GM18502 (cell line): Measurements from ENCODE around the gene SLC44A5.
"Not testable (repeated sequence)": the region's sequence is repeated elsewhere in the genome, so short reads cannot be mapped to it uniquely, and the experiment has no call there.

ENCODE experiments used
- ATAC-seq: cut with Tn5 transposase; IDR thresholded peaks from one replicate; pipeline ENCODE4 v1.9.1; 2021; ENCODE audit warnings: mild to moderate bottlenecking; ENCODE audit not compliant: unreplicated experiment, poor library complexity

Gene SLC44A5

GRCh38 chr1:75316230-75316629 is 294.7 kb downstream of the SLC44A5 start:
- no peak for ATAC-seq

DNA sequence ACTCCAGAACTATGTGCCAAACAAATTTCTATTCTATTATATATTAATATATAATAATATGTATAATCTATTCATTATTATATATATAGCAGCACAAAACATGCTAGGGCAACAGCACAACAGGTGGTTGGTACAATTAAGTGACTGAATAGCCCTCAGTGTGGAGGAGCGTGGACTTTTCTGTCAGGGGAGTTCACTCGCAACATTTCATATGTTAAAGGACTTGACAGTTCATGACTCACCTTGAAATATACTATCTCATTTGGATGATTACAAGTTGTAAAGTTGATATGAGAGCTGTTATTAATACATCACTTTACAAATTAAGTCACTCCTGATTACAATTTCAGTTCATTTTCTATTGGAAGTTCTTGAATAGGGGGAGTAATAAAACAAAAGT is 298.3 kb downstream of the SLC44A5 start:
- ATAC-seq: no peak

DNA sequence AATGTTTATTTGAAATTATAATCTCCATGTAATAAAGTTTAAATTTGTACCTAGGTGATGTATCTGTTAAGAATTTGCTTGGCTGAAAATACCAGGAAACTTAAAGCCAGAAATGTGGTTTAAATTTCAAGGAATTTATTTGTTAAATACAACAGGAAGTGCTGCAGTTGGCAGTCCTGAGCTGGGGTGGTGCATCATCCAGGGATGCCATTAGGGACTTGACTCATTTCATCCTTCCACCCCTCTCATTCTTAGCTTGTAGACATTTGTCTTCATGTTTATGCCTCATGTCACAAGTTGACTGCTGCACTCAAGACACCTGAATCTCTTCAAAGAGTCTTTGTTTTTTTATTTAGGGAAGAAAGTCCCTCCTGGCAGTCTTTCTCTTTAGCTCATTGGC is 300.8 kb downstream of the SLC44A5 start:
- ATAC-seq: no peak

DNA sequence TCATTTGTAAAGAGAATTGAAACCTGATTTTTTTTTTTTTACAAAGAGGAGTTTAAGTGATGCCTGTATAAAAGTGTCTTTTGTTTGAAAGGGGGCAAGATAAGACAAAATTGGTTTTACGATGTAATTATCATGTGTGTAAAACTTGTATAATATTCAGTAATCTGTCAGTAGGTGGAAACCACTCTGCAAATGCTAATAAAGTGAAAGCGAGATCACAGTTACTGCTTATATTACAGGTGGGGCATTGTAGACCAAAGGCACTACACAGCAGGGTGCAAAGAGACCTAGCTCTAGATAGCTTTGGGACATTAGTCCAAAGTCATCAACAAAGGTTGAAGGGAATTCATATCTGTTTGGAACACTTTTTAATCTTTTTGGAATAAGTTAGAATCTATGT is 302.5 kb downstream of the SLC44A5 start:
- ATAC-seq: no peak

GRCh38 chr1:75305061-75305460 is 305.9 kb downstream of the SLC44A5 start:
- ATAC-seq: no peak

DNA sequence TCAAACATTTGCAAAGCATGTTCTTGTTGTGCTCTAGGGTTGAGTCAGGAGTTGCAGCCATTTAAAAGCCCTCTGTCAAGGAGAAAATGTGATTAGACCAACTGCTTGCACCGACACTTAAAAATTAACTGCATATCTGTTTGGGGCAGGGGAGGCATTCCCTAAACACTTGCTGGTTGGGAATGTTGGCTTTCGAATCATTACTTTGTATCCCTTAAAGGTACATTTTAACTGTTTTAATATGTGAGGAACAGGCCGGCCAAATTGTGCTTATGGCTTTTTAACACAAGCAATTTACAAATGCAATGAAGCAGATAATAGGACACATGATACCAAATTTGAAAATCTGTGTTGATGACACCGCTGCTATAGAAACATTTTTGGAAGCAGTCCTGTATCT is 317.6 kb downstream of the SLC44A5 start:
- no peak for ATAC-seq

- no peak for ATAC-seq
These were observed 318.9 kb downstream of the SLC44A5 start for GRCh38 chr1:75292013-75292412.

DNA sequence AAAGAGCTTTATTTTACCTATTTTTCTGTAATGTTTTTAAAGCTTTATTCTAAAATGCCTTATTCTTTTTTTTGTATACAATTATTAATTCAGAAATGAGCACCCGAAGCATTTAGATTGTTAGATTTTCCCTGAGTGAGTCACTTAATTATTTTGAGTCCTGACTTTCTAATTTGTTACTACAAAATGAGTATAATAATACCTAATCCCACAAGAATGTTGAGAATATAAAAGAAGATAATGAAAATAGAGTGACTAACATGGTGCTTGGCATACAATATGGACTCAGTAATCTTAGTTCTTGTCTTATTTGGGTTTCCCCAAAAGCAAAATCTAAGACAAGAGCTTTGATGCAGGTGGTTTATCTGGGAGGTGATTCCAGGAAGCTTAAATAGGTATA is 334.5 kb downstream of the SLC44A5 start:
- no peak for ATAC-seq

- ATAC-seq: no peak
These were observed 335.3 kb downstream of the SLC44A5 start for GRCh38 chr1:75275631-75276030.

DNA sequence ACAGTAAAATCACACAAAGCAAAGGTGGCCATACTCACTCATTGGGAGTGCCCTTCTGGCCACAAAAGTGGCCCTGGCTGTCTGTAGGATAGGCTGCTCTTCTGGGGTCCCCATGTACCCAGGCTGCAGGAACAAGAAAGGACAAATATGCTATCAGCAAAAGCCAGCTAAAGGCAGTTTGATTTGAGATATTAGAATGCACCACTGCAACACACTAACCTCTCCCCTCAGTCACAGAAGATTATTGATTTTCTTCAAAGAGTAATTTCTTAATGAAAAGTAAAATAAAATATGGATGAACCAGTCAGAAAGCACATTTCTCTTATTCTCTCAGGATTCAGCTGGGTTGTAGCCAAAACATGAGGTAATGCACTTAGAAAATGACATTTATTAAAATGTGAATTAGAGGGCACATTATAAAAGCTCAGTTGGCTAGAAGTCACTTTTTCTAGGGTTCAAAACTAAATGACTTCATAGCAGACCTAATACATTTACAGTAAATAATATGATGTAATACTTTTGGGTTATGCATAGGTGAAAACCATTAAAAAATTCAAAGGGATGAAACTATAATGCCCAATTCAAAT is 335.9 kb downstream of the SLC44A5 start:
- no peak for ATAC-seq

GRCh38 chr1:75273110-75273509 is 337.8 kb downstream of the SLC44A5 start:
- ATAC-seq: no peak

GRCh38 chr1:75265792-75266191 is 345.1 kb downstream of the SLC44A5 start:
- ATAC-seq: peak; percentile 80

DNA sequence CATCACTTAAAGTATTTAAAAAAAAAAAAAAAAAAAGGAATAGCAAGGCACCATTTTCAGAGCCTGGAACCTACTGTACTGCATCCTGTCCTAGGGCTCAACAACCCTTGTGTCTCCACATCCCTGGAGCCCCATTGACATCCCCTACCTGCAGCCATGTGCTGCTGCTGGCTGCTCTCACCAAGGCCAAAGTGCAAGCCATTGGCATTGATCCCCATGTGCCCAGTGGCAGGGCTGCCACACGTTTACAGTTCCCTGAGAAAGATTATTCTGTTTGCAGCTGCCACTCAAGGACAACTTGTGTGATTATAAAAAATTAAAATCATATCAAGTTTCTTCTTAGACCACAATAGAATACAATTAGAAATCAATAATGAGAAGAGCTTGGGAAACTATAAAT is 346.8 kb downstream of the SLC44A5 start:
- ATAC-seq: no peak

GRCh38 chr1:75263616-75264015 is 347.3 kb downstream of the SLC44A5 start:
- ATAC-seq: not testable (repeated sequence)

GRCh38 chr1:75261946-75262345 is 349.0 kb downstream of the SLC44A5 start:
- ATAC-seq: not testable (repeated sequence)

DNA sequence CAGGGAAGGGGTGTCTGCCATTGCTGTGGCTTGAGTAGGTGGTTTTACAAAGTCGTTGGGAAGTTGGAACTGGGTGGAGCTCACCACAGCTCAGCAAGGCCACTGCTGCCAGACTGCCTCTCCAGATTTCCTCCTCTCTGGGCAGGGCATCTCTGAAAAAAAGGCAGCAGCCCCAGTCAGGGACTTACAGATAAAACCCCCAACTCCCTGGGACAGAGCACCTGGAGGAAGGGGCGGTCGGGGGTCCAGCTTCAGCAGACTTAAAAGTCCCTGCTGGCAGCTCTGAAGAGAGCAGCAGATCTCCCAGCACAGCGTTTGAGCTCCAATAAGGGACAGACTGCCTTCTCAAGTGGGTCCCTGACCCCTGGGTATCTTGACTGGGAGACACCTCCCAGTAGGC is 352.6 kb downstream of the SLC44A5 start:
- ATAC-seq: no peak

- no peak for ATAC-seq
These were observed 353.5 kb downstream of the SLC44A5 start for GRCh38 chr1:75257424-75257823.

DNA sequence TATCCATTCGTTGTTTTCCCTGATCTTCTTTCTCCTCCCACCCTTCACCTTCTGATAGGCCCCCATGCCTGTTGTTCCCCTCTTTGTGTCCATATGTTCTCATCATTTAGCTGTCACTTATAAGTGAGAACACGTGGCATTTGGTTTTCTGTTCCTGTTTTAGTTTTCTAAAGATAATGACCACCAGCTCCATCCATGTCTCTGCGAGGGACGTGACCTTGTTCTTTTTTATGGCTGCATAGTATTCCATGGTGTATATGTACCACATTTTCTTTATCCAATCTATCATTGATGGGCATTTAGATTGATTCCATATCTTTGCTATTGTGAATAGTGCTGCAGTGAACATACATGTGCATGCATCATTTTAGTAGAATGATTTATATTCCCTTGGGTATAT is 360.8 kb downstream of the SLC44A5 start:
- ATAC-seq: not testable (repeated sequence)

DNA sequence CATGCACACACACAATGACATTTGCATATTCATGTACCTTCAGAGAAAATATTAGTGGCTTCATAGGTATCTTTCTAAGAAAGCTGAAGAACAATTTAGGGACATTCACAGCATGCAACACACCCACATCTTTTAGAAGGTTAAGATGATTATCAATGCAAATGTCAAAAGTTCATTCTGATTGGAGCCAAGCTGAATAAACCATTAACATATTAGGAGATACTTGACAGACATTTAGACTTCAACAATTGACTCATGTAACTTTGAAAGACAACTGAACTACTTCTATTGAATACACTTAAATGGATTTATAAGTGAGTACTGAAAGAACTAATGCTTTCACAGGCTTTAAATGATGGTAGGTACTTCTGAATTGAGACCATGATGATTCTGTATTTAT is 365.7 kb downstream of the SLC44A5 start:
- no peak for ATAC-seq

DNA sequence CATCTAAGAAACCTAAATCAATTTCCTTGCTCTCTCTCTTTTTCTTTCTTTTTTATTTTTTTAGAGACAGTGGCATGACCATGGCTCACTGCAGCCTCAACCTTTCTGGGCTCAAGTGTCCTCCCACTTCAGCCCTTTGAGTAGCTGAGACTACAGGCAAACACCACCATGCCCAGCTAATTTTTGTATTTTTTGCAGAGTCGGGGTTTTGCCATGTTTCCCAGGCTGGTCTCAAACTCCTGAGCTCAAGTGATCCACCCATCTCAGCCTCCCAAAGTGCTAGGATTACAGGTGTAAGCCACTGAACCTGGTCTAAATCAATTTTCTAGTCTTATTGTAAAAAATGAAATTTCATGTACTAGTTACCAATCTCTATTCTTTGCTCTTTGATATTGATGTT is 367.8 kb downstream of the SLC44A5 start:
- no peak for ATAC-seq

- no peak for ATAC-seq
These were observed 373.6 kb downstream of the SLC44A5 start for GRCh38 chr1:75237316-75237715.

GRCh38 chr1:75234562-75234961 is 376.4 kb downstream of the SLC44A5 start:
- ATAC-seq: no peak
